ENCODE results near the gene SLC7A9. TPM values are rescaled to one million over a fixed set of nuclear protein-coding genes. Genes with fewer than 3 reads are reported as not detected.

Gene SLC7A9
- total and polyA plus RNA-seq, 2 experiments from 2014 or later = 0.19 TPM; not detected in 1

DNA sequence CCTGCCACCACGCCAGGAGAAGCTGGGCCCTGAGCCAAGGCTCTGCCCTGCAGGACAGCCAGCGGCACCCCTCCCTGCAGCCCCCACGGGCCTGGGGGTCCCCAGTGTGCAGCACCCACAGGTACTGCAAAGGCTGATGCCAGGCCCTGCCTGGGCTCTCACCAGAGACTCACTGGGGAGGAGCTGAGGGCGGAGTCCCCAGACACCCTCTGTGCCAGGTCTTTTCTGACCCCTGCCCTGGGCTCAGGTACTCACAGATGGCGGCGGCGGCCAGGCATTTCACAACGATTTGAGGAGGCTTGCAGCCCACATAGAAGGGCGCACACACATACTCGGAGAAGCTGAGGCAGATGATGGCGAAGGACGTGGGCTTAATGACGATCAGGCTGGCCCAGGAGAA is 5.7 kb downstream of the SLC7A9 start:
- no peak for ATAC-seq
- Histone ChIP-seq H3F3A (replicated peaks; ENCODE audit: low read depth) (no peaks in the 10 kb centered on the region), H3K4me2 (no peak overlapping the region), H3K9me2 (ENCODE audit: insufficient read depth) (no peaks in the 10 kb centered on the region), H3K4me3 (no peak overlapping the region), H3K27me3 (ENCODE audit: insufficient read depth) (no peaks in the 10 kb centered on the region), H3K79me2 (replicated peaks; ENCODE audit: insufficient read depth) (no peaks in the 10 kb centered on the region), H2AFZ (no peak overlapping the region), H4K20me1 (replicated peaks; ENCODE audit: insufficient read depth) (no peaks in the 10 kb centered on the region), H3K36me3 (ENCODE audit: insufficient read depth) (no peaks in the 10 kb centered on the region), H3K27ac (ENCODE audit: low read depth) (no peak overlapping the region), H3K4me1 (ENCODE audit: insufficient read depth) (no peaks in the 10 kb centered on the region)
- Mint-ChIP-seq H3K36me3 (ENCODE audit: low read depth) (no peaks in the 10 kb centered on the region), H3K9me3 (no peaks in the 10 kb centered on the region; the same call in 2 of the 3 replicates), H3K4me1 (no peaks in the 10 kb centered on the region), H3K27me3 (ENCODE audit: insufficient read depth, low read depth, poor library complexity) (peaks cover 1% of the 10 kb centered on the region), H3K27ac (no peak overlapping the region), H3K4me3 (no peak overlapping the region)
- DNase-seq (ENCODE audit: low spot score) = no peak
- TF ChIP-seq, protein P1, sequence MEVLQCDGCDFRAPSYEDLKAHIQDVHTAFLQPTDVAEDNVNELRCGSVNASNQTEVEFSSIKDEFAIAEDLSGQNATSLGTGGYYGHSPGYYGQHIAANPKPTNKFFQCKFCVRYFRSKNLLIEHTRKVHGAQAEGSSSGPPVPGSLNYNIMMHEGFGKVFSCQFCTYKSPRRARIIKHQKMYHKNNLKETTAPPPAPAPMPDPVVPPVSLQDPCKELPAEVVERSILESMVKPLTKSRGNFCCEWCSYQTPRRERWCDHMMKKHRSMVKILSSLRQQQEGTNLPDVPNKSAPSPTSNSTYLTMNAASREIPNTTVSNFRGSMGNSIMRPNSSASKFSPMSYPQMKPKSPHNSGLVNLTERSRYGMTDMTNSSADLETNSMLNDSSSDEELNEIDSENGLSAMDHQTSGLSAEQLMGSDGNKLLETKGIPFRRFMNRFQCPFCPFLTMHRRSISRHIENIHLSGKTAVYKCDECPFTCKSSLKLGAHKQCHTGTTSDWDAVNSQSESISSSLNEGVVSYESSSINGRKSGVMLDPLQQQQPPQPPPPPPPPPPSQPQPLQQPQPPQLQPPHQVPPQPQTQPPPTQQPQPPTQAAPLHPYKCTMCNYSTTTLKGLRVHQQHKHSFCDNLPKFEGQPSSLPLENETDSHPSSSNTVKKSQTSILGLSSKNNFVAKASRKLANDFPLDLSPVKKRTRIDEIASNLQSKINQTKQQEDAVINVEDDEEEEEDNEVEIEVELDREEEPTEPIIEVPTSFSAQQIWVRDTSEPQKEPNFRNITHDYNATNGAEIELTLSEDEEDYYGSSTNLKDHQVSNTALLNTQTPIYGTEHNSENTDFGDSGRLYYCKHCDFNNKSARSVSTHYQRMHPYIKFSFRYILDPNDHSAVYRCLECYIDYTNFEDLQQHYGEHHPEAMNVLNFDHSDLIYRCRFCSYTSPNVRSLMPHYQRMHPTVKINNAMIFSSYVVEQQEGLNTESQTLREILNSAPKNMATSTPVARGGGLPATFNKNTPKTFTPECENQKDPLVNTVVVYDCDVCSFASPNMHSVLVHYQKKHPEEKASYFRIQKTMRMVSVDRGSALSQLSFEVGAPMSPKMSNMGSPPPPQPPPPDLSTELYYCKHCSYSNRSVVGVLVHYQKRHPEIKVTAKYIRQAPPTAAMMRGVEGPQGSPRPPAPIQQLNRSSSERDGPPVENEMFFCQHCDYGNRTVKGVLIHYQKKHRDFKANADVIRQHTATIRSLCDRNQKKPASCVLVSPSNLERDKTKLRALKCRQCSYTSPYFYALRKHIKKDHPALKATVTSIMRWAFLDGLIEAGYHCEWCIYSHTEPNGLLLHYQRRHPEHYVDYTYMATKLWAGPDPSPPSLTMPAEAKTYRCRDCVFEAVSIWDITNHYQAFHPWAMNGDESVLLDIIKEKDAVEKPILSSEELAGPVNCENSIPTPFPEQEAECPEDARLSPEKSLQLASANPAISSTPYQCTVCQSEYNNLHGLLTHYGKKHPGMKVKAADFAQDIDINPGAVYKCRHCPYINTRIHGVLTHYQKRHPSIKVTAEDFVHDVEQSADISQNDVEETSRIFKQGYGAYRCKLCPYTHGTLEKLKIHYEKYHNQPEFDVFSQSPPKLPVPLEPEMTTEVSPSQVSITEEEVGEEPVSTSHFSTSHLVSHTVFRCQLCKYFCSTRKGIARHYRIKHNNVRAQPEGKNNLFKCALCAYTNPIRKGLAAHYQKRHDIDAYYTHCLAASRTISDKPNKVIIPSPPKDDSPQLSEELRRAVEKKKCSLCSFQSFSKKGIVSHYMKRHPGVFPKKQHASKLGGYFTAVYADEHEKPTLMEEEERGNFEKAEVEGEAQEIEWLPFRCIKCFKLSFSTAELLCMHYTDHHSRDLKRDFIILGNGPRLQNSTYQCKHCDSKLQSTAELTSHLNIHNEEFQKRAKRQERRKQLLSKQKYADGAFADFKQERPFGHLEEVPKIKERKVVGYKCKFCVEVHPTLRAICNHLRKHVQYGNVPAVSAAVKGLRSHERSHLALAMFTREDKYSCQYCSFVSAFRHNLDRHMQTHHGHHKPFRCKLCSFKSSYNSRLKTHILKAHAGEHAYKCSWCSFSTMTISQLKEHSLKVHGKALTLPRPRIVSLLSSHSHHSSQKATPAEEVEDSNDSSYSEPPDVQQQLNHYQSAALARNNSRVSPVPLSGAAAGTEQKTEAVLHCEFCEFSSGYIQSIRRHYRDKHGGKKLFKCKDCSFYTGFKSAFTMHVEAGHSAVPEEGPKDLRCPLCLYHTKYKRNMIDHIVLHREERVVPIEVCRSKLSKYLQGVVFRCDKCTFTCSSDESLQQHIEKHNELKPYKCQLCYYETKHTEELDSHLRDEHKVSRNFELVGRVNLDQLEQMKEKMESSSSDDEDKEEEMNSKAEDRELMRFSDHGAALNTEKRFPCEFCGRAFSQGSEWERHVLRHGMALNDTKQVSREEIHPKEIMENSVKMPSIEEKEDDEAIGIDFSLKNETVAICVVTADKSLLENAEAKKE (CRISPR knock-in tag; IDR thresholded peaks at IDR 0.05) = no peak
- TF ChIP-seq JUNB (IDR thresholded peaks at IDR 0.05; ENCODE audit: unreplicated experiment) (no peak), ZNF331 (CRISPR knock-in tag; IDR thresholded peaks at IDR 0.05; ENCODE audit: low read depth) (no peak), CREB1 (CRISPR knock-in tag; IDR thresholded peaks at IDR 0.05; ENCODE audit: low read depth) (no peak), ZNF114 (CRISPR knock-in tag; IDR thresholded peaks at IDR 0.05) (no peak), STAT1 (IDR thresholded peaks at IDR 0.05; ENCODE audit: unreplicated experiment) (no peak), POLR2AphosphoS5 (IDR thresholded peaks at IDR 0.05; ENCODE audit: low read depth) (no peak), NANOG (IDR thresholded peaks at IDR 0.05; ENCODE audit: borderline replicate concordance) (no peak)
- TF ChIP-seq, protein P2, sequence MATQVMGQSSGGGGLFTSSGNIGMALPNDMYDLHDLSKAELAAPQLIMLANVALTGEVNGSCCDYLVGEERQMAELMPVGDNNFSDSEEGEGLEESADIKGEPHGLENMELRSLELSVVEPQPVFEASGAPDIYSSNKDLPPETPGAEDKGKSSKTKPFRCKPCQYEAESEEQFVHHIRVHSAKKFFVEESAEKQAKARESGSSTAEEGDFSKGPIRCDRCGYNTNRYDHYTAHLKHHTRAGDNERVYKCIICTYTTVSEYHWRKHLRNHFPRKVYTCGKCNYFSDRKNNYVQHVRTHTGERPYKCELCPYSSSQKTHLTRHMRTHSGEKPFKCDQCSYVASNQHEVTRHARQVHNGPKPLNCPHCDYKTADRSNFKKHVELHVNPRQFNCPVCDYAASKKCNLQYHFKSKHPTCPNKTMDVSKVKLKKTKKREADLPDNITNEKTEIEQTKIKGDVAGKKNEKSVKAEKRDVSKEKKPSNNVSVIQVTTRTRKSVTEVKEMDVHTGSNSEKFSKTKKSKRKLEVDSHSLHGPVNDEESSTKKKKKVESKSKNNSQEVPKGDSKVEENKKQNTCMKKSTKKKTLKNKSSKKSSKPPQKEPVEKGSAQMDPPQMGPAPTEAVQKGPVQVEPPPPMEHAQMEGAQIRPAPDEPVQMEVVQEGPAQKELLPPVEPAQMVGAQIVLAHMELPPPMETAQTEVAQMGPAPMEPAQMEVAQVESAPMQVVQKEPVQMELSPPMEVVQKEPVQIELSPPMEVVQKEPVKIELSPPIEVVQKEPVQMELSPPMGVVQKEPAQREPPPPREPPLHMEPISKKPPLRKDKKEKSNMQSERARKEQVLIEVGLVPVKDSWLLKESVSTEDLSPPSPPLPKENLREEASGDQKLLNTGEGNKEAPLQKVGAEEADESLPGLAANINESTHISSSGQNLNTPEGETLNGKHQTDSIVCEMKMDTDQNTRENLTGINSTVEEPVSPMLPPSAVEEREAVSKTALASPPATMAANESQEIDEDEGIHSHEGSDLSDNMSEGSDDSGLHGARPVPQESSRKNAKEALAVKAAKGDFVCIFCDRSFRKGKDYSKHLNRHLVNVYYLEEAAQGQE (IDR thresholded peaks at IDR 0.05; ENCODE audit: unreplicated experiment) = no peak

Data from GM23338 (cell line).